Tibial nerve (tissue), 4 donors: Measurements from ENCODE around the gene TOE1.

Experiments
- EP300 ChIP-seq, 2 donors: sonication (generic); formaldehyde crosslinking; IDR thresholded peaks; one replicate each; pipeline ENCODE4 v1.6.1; 2017; ENCODE audit warnings: antibody characterized with exemption in 2 of 2, mild to moderate bottlenecking in 1 of 2
- POLR2A ChIP-seq, 2 donors: fragments of 450-650 bp; IDR thresholded peaks; one replicate each; pipeline ENCODE4 v1.6.1; 2017; ENCODE audit warnings: antibody characterized with exemption in 2 of 2, mild to moderate bottlenecking in 2 of 2, moderate library complexity in 2 of 2
- TF ChIP-seq, protein P1 (sequence below), 5 experiments: fragments of 200-600 bp in 3 of 5; fragments of 450-650 bp in 2 of 5; sonication (generic) in 3 of 5; IDR thresholded peaks; one replicate each; pipeline ENCODE4 v1.5.1; 2016 to 2019; ENCODE audit warnings: antibody characterized with exemption in 5 of 5, mild to moderate bottlenecking in 3 of 5, moderate library complexity in 2 of 5

DNA sequence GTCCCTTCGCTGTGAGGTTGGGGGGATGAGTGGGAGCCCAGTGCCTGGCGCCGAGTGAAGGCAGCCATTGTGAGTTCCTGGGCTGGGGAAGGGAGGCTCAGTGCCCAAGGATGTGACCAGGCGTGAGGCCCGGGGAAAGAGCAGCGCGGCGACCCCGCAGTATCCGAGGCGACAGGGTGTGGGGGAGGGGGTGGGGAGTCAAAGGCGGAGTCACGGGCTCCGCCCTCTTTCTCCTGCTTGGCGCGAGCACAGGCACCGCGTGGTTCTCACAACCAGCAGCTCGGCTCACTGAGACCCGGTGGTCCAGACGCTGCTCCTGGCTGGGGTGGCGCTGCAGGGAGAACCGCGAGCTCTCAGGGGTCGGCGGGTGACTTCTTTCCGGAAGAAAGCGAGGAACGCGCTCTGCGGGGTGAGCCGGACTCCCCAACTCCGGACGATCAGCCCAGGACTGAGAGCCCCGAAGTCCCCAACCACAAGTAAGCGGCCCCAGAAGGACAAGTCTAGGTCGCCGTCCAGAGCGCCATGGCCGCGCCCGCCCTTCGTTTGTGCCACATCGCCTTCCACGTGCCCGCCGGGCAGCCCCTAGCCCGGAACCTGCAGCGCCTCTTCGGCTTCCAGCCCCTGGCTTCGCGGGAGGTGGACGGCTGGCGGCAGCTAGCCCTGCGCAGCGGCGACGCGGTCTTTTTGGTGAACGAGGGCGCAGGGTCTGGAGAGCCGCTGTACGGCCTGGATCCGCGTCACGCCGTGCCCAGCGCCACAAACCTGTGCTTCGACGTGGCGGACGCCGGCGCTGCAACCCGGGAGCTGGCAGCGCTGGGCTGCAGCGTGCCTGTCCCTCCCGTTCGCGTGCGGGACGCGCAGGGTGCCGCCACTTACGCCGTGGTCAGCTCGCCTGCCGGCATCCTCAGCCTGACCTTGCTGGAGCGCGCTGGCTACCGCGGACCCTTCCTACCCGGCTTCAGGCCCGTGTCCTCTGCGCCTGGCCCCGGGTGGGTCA lies 13.0 kb upstream of the TOE1 start, which contains the start of gene HPDL:
- no peak for TF ChIP-seq POLR2A (IDR thresholded peaks at IDR 0.05)
- peak in 1 of 2 donors; percentile 48 for TF ChIP-seq EP300 (IDR thresholded peaks at IDR 0.05)
- TF ChIP-seq, protein P1, sequence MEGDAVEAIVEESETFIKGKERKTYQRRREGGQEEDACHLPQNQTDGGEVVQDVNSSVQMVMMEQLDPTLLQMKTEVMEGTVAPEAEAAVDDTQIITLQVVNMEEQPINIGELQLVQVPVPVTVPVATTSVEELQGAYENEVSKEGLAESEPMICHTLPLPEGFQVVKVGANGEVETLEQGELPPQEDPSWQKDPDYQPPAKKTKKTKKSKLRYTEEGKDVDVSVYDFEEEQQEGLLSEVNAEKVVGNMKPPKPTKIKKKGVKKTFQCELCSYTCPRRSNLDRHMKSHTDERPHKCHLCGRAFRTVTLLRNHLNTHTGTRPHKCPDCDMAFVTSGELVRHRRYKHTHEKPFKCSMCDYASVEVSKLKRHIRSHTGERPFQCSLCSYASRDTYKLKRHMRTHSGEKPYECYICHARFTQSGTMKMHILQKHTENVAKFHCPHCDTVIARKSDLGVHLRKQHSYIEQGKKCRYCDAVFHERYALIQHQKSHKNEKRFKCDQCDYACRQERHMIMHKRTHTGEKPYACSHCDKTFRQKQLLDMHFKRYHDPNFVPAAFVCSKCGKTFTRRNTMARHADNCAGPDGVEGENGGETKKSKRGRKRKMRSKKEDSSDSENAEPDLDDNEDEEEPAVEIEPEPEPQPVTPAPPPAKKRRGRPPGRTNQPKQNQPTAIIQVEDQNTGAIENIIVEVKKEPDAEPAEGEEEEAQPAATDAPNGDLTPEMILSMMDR (IDR thresholded peaks at IDR 0.05), result no peak
